Heart left ventricle (tissue), 16 donors: Measurements from ENCODE around the gene ARID2. TPM values are rescaled to one million over a fixed set of nuclear protein-coding genes. Genes with fewer than 3 reads are reported as not detected.

ENCODE experiments used
- ATAC-seq, 4 donors: fragments of 200-7000 bp; cut with Tn5 transposase; one replicate each; pipeline ENCODE4 v1.9.1; 2020 to 2022; ENCODE audit warnings: moderate library complexity in 4 of 4, mild to moderate bottlenecking in 3 of 4, moderate number of reproducible peaks in 1 of 4
- DNase-seq, 5 donors: peaks; one replicate each; pipeline ENCODE4 v3.0.0-alpha.2; 2020
- H3K27ac ChIP-seq, 12 donors: fragments of 200-600 bp; sonication (generic) in 4 of 12; one replicate each; pipeline versions ENCODE4 v1.5.0 to v1.8.0; 2016 to 2022; ENCODE audit warnings: mild to moderate bottlenecking in 2 of 12
- H3K27me3 ChIP-seq, 9 donors: fragments of 200-600 bp; sonication (generic) in 2 of 9; one replicate each; pipeline versions ENCODE4 v1.5.1 to v1.8.0; 2016 to 2022; ENCODE audit warnings: mild to moderate bottlenecking in 3 of 9
- H3K36me3 ChIP-seq, 9 donors: fragments of 200-600 bp; sonication (generic) in 2 of 9; one replicate each; pipeline versions ENCODE4 v1.5.0 to v1.8.0; 2018 to 2022; ENCODE audit warnings: mild to moderate bottlenecking in 2 of 9
- H3K4me1 ChIP-seq, 12 donors: fragments of 200-600 bp; sonication (generic) in 4 of 12; one replicate each; pipeline versions ENCODE4 v1.5.0 to v1.8.0; 2016 to 2022; ENCODE audit warnings: mild to moderate bottlenecking in 3 of 12
- H3K4me3 ChIP-seq, 12 donors: fragments of 200-600 bp; sonication (generic) in 4 of 12; one replicate each; pipeline versions ENCODE4 v1.5.0 to v1.8.0; 2017 to 2022; ENCODE audit warnings: mild to moderate bottlenecking in 9 of 12, moderate library complexity in 4 of 12
- H3K9me3 ChIP-seq, 12 donors: fragments of 200-600 bp; sonication (generic) in 4 of 12; one replicate each; pipeline versions ENCODE4 v1.5.0 to v1.8.0; 2016 to 2022; ENCODE audit warnings: mild to moderate bottlenecking in 1 of 12
- CTCF ChIP-seq, 12 donors: fragments of 200-600 bp; sonication (generic) in 4 of 12; IDR thresholded peaks; one replicate each; pipeline versions ENCODE4 v1.5.0 to v1.8.0; 2018 to 2022; ENCODE audit warnings: antibody characterized with exemption in 12 of 12, mild to moderate bottlenecking in 5 of 12
- POLR2A ChIP-seq, 2 donors: fragments of 450-650 bp; IDR thresholded peaks; one replicate each; pipeline ENCODE4 v1.6.1; 2017; ENCODE audit warnings: antibody characterized with exemption in 2 of 2, mild to moderate bottlenecking in 2 of 2, moderate library complexity in 2 of 2
- WGBS, 4 donors: extraction: QIAGEN DNeasy Blood & Tissue Kit in 2 of 4; methylation state at CpG; one replicate each; pipeline versions ENCODE4 v1.1.5 to v1.1.7; 2013 to 2018; 5-methylcytosine and 5-hydroxymethylcytosine counted together
- intact Hi-C, 10 donors: fragments of 100-400 bp; cut with DNase I; formaldehyde crosslinking; loops; one replicate each; pipeline versions ENCODE4 v1.11.1 to v1.14.2; 2022
- polyA plus RNA-seq, 2 donors: library from polyadenylated mRNA; stranded (reverse); fragments of 200-250 nt; gene quantifications; one replicate each; pipeline ENCODE4 v1.2.3, GENCODE V29; 2013
- total RNA-seq, 9 donors: library from RNA; depleted of rRNA in 2 of 9; stranded (reverse); fragments of >200 nt in 2 of 9; fragmentation: NEBNext Ultra II Directional in 3 of 9; extraction: Animal tissue kit (Norgen Biotek cat#: 25700) in 3 of 9; gene quantifications; one replicate each; pipeline versions ENCODE4 v1.1.0 to v1.2.4, GENCODE V29; 2016 to 2023
- donor health status: ischemic (EF 13 %, LVEDD 7.1; RV severe dilation, severe dysfunction).
- donor health status: healthy with polysubstance abuse.
- donor health status: DM: no; HTN: yes; CAD: no.
- donor health status: DM: no; HTN: no; CAD: no.
- donor health status: ischemic (EF 25% LVEDD 6.9; RV normal size, moderate dysfunction).
- donor health status: ischemic (EF 25% LVEDD 5.7; RV mildly dilated, moderate dysfunction).
- donor health status: healthy.
- donor health status: DM: yes; HTN: yes; CAD: no.
- donor health status: ischemic (EF 35%, LVEDD 5.7; RV mildly dilated, moderate dysfunction).
- donor health status: nonischemic (EF 11% LVEDD 7.7; RV severe dilation, severe dysfunction).
- donor health status: DM: yes; HTN: yes; CAD: no.
- donor health status: PGD.
- donor health status: ischemic (EF 29% LVEDD 5.4; RV normal size, mild dysfunction).
- donor health status: nonischemic (EF 23%, LVEDD 6.1; RV moderate dilation, normal function).

The ARID2 gene
- total and polyA plus RNA-seq, 11 donors, result 5.6 to 22.6 (median 18.4) TPM

- intact Hi-C loops, result no loop called here
- no peak for DNase-seq
- Histone ChIP-seq H3K27ac (no peak overlapping the region), H3K27me3 (no peaks in the 10 kb centered on the region), H3K4me1 (peaks cover 0 to 16% (median 5%) of the 10 kb centered on the region in 12 donors), H3K9me3 (peaks cover 0 to 20% (median 7%) of the 10 kb centered on the region in 12 donors), H3K4me3 (no peak overlapping the region), H3K36me3 (no peaks in the 10 kb centered on the region)
- 72 to 97% (median 78%) methylated on average over 4 of the region's 4 CpGs for WGBS, 4 donors
- no peak for TF ChIP-seq POLR2A (IDR thresholded peaks at IDR 0.05)
- no peak for TF ChIP-seq CTCF (IDR thresholded peaks at IDR 0.05)
- ATAC-seq, result no peak
These were observed 28.2 kb upstream of the ARID2 start for GRCh38 chr12:45701296-45701695.

- intact Hi-C loops, result no loop called here
- Histone ChIP-seq H3K36me3 (no peaks in the 10 kb centered on the region), H3K4me1 (peaks cover 0 to 25% (median 6%) of the 10 kb centered on the region in 12 donors), H3K9me3 (peaks cover 0 to 20% (median 6%) of the 10 kb centered on the region in 12 donors), H3K27ac (no peak overlapping the region), H3K27me3 (no peaks in the 10 kb centered on the region), H3K4me3 (no peak overlapping the region)
- DNase-seq (no peak), ATAC-seq (no peak)
- no peak for TF ChIP-seq CTCF (IDR thresholded peaks at IDR 0.05)
These were observed 25.6 kb upstream of the ARID2 start for GRCh38 chr12:45703942-45704341.

- no peaks in the 10 kb centered on the region for H3K27me3 ChIP-seq
- no peak for DNase-seq
- H3K9me3 ChIP-seq, result peaks cover 0 to 20% (median 6%) of the 10 kb centered on the region in 12 donors
- no peak overlapping the region for H3K4me3 ChIP-seq
- no peak for TF ChIP-seq CTCF (IDR thresholded peaks at IDR 0.05)
- TF ChIP-seq POLR2A (IDR thresholded peaks at IDR 0.05), result no peak
- intact Hi-C loops, result no loop called here
- ATAC-seq, result peak in 3 of 4 donors; percentile 31 to 67 (median 35)
- H3K27ac ChIP-seq, result peak overlapping the region in 7 of 12 donors; percentile 22 to 69 (median 49)
- peaks cover 0 to 31% (median 6%) of the 10 kb centered on the region in 12 donors for H3K4me1 ChIP-seq
- WGBS, 4 donors, result 54 to 75% (median 69%) methylated on average over 2 of the region's 2 CpGs
- H3K36me3 ChIP-seq, result no peaks in the 10 kb centered on the region
These were observed 24.5 kb upstream of the ARID2 start for GRCh38 chr12:45704968-45705367.

GRCh38 chr12:45705404-45705803, 24.1 kb upstream of the ARID2 start:
- Histone ChIP-seq H3K4me3 (no peak overlapping the region), H3K4me1 (peaks cover 0 to 31% (median 6%) of the 10 kb centered on the region in 12 donors), H3K9me3 (peaks cover 0 to 17% (median 6%) of the 10 kb centered on the region in 12 donors), H3K27ac (peak overlapping the region in 7 of 12 donors; percentile 22 to 69 (median 49)), H3K36me3 (no peaks in the 10 kb centered on the region), H3K27me3 (no peaks in the 10 kb centered on the region)
- 45 to 51% (median 48%) methylated on average over 2 of the region's 2 CpGs for WGBS, 4 donors
- TF ChIP-seq POLR2A (IDR thresholded peaks at IDR 0.05), result no peak
- no peak for DNase-seq
- ATAC-seq, result peak in 3 of 4 donors; percentile 61 to 81 (median 61)
- intact Hi-C loops, result no loop called here

- Histone ChIP-seq H3K4me3 (no peak overlapping the region), H3K27ac (no peak overlapping the region), H3K9me3 (no peaks in the 10 kb centered on the region), H3K4me1 (peaks cover 0 to 31% (median 6%) of the 10 kb centered on the region in 12 donors), H3K36me3 (no peaks in the 10 kb centered on the region), H3K27me3 (no peaks in the 10 kb centered on the region)
- TF ChIP-seq POLR2A (IDR thresholded peaks at IDR 0.05) (no peak), CTCF (IDR thresholded peaks at IDR 0.05) (no peak)
- no peak for ATAC-seq
- WGBS, 4 donors, result 89 to 94% (median 92%) methylated on average over 10 of the region's 10 CpGs
- intact Hi-C loops, result no loop called here
- no peak for DNase-seq
These were observed 22.2 kb upstream of the ARID2 start for GRCh38 chr12:45707241-45707857.
